Raji (cell line): ENCODE data around the gene PPP1R15B.

ENCODE experiments used
- POLR2A ChIP-seq: IDR thresholded peaks from 2 replicates; pipeline ENCODE4 v1.6.1; 2011; ENCODE audit warnings: low read depth, low read length, control low read depth; ENCODE audit not compliant: insufficient read depth

Gene PPP1R15B

GRCh38 chr1:204411451-204412204, at the start of gene PPP1R15B:
Gene PPP1R15B (minus strand): TSS chr1:204411817. CDS start chr1:204411411, 406 bp downstream.
- TF ChIP-seq POLR2A = peak; percentile 94

GRCh38 chr1:204460346-204460745, 48.7 kb upstream of the PPP1R15B start:
- TF ChIP-seq POLR2A = no peak

- no peak for TF ChIP-seq POLR2A
Measured at GRCh38 chr1:204459706-204460105, 48.1 kb upstream of the PPP1R15B start.

- TF ChIP-seq POLR2A = no peak
Measured at GRCh38 chr1:204457666-204458065, 46.0 kb upstream of the PPP1R15B start.

- no peak for TF ChIP-seq POLR2A
Measured at GRCh38 chr1:204456826-204457442, 45.3 kb upstream of the PPP1R15B start.

- TF ChIP-seq POLR2A = no peak
Measured at GRCh38 chr1:204455831-204456145, 44.2 kb upstream of the PPP1R15B start.

GRCh38 chr1:204455063-204455830, 43.6 kb upstream of the PPP1R15B start:
- no peak for TF ChIP-seq POLR2A

GRCh38 chr1:204454476-204454875, 42.9 kb upstream of the PPP1R15B start:
- TF ChIP-seq POLR2A = no peak

- no peak for TF ChIP-seq POLR2A
Measured at GRCh38 chr1:204453141-204453772, 41.6 kb upstream of the PPP1R15B start.

- TF ChIP-seq POLR2A = no peak
Measured at GRCh38 chr1:204451352-204452124, 39.9 kb upstream of the PPP1R15B start.

GRCh38 chr1:204450461-204451257, 39.0 kb upstream of the PPP1R15B start:
- TF ChIP-seq POLR2A = no peak

- TF ChIP-seq POLR2A = no peak
Measured at GRCh38 chr1:204449678-204450280, 38.2 kb upstream of the PPP1R15B start.

- no peak for TF ChIP-seq POLR2A
Measured at GRCh38 chr1:204448991-204449677, 37.5 kb upstream of the PPP1R15B start.
